Measurements from ENCODE around the gene GTPBP2. TPM values are rescaled to one million over a fixed set of nuclear protein-coding genes. Genes with fewer than 3 reads are reported as not detected.

GTPBP2 gene
- total RNA-seq, 1 donor: 61.2 TPM

- no peak for TF ChIP-seq CTCF (IDR thresholded peaks at IDR 0.05; ENCODE audit: insufficient read depth, low read length)
- no peak for DNase-seq (ENCODE audit: low read depth)
- H3K4me3 ChIP-seq (ENCODE audit: low read depth, low read length): no peak overlapping the region
These were observed 4.9 kb downstream of the GTPBP2 start for GRCh38 chr6:43623880-43624785.

- TF ChIP-seq CTCF (IDR thresholded peaks at IDR 0.05; ENCODE audit: insufficient read depth, low read length): no peak
- DNase-seq (ENCODE audit: low read depth): no peak
- H3K4me3 ChIP-seq (ENCODE audit: low read depth, low read length): no peak overlapping the region
These were observed 6.5 kb downstream of the GTPBP2 start for GRCh38 chr6:43622541-43622940.

GRCh38 chr6:43621836-43622180, 7.3 kb downstream of the GTPBP2 start:
- no peak for TF ChIP-seq CTCF (IDR thresholded peaks at IDR 0.05; ENCODE audit: insufficient read depth, low read length)
- H3K4me3 ChIP-seq (ENCODE audit: low read depth, low read length): no peak overlapping the region
- no peak for DNase-seq (ENCODE audit: low read depth)

GRCh38 chr6:43621078-43621835, 7.8 kb downstream of the GTPBP2 start:
- no peak overlapping the region for H3K4me3 ChIP-seq (ENCODE audit: low read depth, low read length)
- no peak for DNase-seq (ENCODE audit: low read depth)
- no peak for TF ChIP-seq CTCF (IDR thresholded peaks at IDR 0.05; ENCODE audit: insufficient read depth, low read length)

- no peak overlapping the region for H3K4me3 ChIP-seq (ENCODE audit: low read depth, low read length)
These were observed 12.2 kb downstream of the GTPBP2 start for GRCh38 chr6:43616725-43617472.

More at GRCh38 chr6:43616725-43617472, 12.2 kb downstream of the GTPBP2 start:
- TF ChIP-seq CTCF (IDR thresholded peaks at IDR 0.05; ENCODE audit: insufficient read depth, low read length): no peak
- no peak for DNase-seq (ENCODE audit: low read depth)
